Measurements from ENCODE around the gene ZNF417. TPM values are rescaled to one million over a fixed set of nuclear protein-coding genes. Genes with fewer than 3 reads are reported as not detected.

ZNF417 gene
- total RNA-seq, 2 donors from 2014 or later = 7.3 to 7.6 TPM

DNA sequence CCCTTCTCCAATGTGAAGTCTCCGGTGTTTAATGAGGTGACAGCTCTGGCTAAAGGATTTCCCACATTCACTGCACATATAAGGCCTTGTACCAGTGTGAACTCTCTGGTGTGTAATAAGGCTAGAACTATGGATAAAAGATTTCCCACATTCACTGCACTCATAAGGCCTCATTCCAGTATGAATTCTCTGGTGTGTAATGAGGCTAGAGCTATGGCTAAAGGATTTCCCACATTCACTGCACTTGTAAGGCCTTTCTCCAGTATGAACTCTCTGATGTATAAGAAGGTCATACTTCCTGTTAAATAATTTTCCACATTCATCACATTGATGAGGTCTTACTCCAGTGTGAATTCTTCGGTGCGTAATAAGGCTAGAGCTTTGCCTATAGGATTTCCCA, 25.2 kb upstream of the ZNF417 start:
- H3K36me3 ChIP-seq (replicated peaks in 1 of 2; ENCODE audit: insufficient read depth in 1 of 2, low read depth in 2 of 2) = peaks cover 0 to 14% of the 10 kb centered on the region in 2 donors
- H3K4me1 ChIP-seq = peaks cover 3% of the 10 kb centered on the region
- TF ChIP-seq, protein P1, sequence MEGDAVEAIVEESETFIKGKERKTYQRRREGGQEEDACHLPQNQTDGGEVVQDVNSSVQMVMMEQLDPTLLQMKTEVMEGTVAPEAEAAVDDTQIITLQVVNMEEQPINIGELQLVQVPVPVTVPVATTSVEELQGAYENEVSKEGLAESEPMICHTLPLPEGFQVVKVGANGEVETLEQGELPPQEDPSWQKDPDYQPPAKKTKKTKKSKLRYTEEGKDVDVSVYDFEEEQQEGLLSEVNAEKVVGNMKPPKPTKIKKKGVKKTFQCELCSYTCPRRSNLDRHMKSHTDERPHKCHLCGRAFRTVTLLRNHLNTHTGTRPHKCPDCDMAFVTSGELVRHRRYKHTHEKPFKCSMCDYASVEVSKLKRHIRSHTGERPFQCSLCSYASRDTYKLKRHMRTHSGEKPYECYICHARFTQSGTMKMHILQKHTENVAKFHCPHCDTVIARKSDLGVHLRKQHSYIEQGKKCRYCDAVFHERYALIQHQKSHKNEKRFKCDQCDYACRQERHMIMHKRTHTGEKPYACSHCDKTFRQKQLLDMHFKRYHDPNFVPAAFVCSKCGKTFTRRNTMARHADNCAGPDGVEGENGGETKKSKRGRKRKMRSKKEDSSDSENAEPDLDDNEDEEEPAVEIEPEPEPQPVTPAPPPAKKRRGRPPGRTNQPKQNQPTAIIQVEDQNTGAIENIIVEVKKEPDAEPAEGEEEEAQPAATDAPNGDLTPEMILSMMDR (IDR thresholded peaks at IDR 0.05) = no peak
- no peak for TF ChIP-seq POLR2A (IDR thresholded peaks at IDR 0.05)
- no peak overlapping the region for H3K4me3 ChIP-seq
- ATAC-seq = no peak
- peaks cover 0 to 62% (median 5%) of the 10 kb centered on the region in 3 donors for H3K9me3 ChIP-seq
- no peak overlapping the region for H3K27ac ChIP-seq
- no peak for DNase-seq
- intact Hi-C loops (cut with DNase I) = no loop called here
- WGBS, 2 donors = 98 to 100% methylated on average over 3 of the region's 3 CpGs
- H3K27me3 ChIP-seq = no peaks in the 10 kb centered on the region

DNA sequence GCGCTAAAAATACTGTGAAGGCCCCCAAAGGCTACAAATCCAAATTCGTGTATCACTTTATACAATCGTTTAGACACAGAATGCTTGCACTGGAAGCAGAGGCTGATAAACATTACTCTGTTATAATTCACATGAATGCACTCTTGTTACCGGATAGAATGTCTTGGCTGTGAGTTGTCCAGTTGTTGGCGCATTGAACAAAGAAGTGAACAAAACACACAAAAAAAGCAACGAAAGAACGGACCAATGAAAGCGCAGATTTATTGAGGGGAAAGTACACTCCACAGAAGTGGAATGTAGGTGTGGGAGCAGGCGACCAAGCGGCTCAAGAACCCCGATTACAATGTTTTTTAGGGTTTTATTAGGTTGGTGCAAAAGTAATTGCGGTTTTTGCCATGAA, 19.3 kb upstream of the ZNF417 start:
- ATAC-seq = no peak
- Histone ChIP-seq H3K4me3 (no peak overlapping the region), H3K4me1 (peaks cover 7% of the 10 kb centered on the region), H3K27me3 (no peaks in the 10 kb centered on the region), H3K9me3 (peaks cover 0 to 32% (median 0%) of the 10 kb centered on the region in 3 donors), H3K36me3 (replicated peaks in 1 of 2; ENCODE audit: insufficient read depth in 1 of 2, low read depth in 2 of 2) (no peaks in the 10 kb centered on the region), H3K27ac (no peak overlapping the region)
- no peak for DNase-seq
- no peak for TF ChIP-seq POLR2A (IDR thresholded peaks at IDR 0.05)
- TF ChIP-seq, protein P1 (IDR thresholded peaks at IDR 0.05) = no peak
- WGBS, 2 donors = 81 to 82% methylated on average over 12 of the region's 12 CpGs
- intact Hi-C loops (cut with DNase I) = no loop called here

GRCh38 chr19:57934820-57935665, 18.7 kb upstream of the ZNF417 start, which contains the start of gene ZNF418:
TSS of gene ZNF418 (minus strand) at chr19:57935402. CDS start at chr19:57933822, 1,580 bp downstream.
- intact Hi-C loops (cut with DNase I) = no loop called here
- peaks cover 7% of the 10 kb centered on the region for H3K4me1 ChIP-seq
- H3K4me3 ChIP-seq = peak within 1 kb of the TSS; percentile 25 to 58
- ATAC-seq (peak; percentile 96), DNase-seq (peak; percentile 61 to 80 (median 63))
- peaks cover 0 to 32% (median 0%) of the 10 kb centered on the region in 3 donors for H3K9me3 ChIP-seq
- WGBS, 2 donors = 2 to 3% methylated on average over 12 to 54 of the region's 54 CpGs
- peak in 1 of 3 donors; percentile 27 for TF ChIP-seq POLR2A (IDR thresholded peaks at IDR 0.05)
- TF ChIP-seq, protein P1 (IDR thresholded peaks at IDR 0.05) = no peak
- H3K27me3 ChIP-seq = no peaks in the 10 kb centered on the region
- peak within 1 kb of the TSS in 3 of 4 donors; percentile 69 to 81 (median 74) for H3K27ac ChIP-seq
- no peaks in the 10 kb centered on the region for H3K36me3 ChIP-seq (replicated peaks in 1 of 2; ENCODE audit: insufficient read depth in 1 of 2, low read depth in 2 of 2)

GRCh38 chr19:57927587-57927986, 11.2 kb upstream of the ZNF417 start:
- H3K4me1 ChIP-seq = no peaks in the 10 kb centered on the region
- H3K27me3 ChIP-seq = no peaks in the 10 kb centered on the region
- peaks cover 0 to 6% of the 10 kb centered on the region in 2 donors for H3K36me3 ChIP-seq (replicated peaks in 1 of 2; ENCODE audit: insufficient read depth in 1 of 2, low read depth in 2 of 2)
- no peak overlapping the region for H3K4me3 ChIP-seq
- WGBS, 2 donors = 98 to 100% methylated on average over 4 of the region's 4 CpGs
- TF ChIP-seq, protein P1 (IDR thresholded peaks at IDR 0.05) = no peak
- TF ChIP-seq POLR2A (IDR thresholded peaks at IDR 0.05) = no peak
- peaks cover 0 to 59% (median 0%) of the 10 kb centered on the region in 3 donors for H3K9me3 ChIP-seq
- ATAC-seq (no peak), DNase-seq (no peak)
- H3K27ac ChIP-seq = no peak overlapping the region
- intact Hi-C loops (cut with DNase I) = no loop called here
